ENCODE measurements around the gene ZNF32. TPM values are rescaled to one million over a fixed set of nuclear protein-coding genes. Genes with fewer than 3 reads are reported as not detected.

The ZNF32 gene
- total RNA-seq, 3 donors from 2014 or later, result 10.6 to 46.5 (median 14.8) TPM

GRCh38 chr10:43619368-43619767 lies 29.3 kb downstream of the ZNF32 start:
- Histone ChIP-seq H3K9me3 (peaks cover 47% of the 10 kb centered on the region), H3K36me3 (ENCODE audit: low read depth) (no peaks in the 10 kb centered on the region), H3K4me3 (no peak overlapping the region), H3K4me1 (ENCODE audit: low read depth) (no peaks in the 10 kb centered on the region)
- intact Hi-C loops (cut with DNase I, micrococcal nuclease), result no loop called here
- DNase-seq (no peak), ATAC-seq (no peak)
- TF ChIP-seq CTCF (IDR thresholded peaks at IDR 0.05), result no peak

GRCh38 chr10:43616697-43617370 lies 31.8 kb downstream of the ZNF32 start:
- no peaks in the 10 kb centered on the region for H3K36me3 ChIP-seq (ENCODE audit: low read depth)
- peaks cover 54% of the 10 kb centered on the region for H3K9me3 ChIP-seq

GRCh38 chr10:43610636-43611035 lies 38.0 kb downstream of the ZNF32 start:
- no peak for TF ChIP-seq CTCF (IDR thresholded peaks at IDR 0.05)
- DNase-seq (no peak), ATAC-seq (no peak)
- intact Hi-C loops (cut with DNase I, micrococcal nuclease), result no loop called here
- Histone ChIP-seq H3K4me3 (no peak overlapping the region), H3K4me1 (ENCODE audit: low read depth) (peaks cover 4% of the 10 kb centered on the region), H3K36me3 (ENCODE audit: low read depth) (no peaks in the 10 kb centered on the region), H3K9me3 (peaks cover 16% of the 10 kb centered on the region)

More at GRCh38 chr10:43616697-43617370, 31.8 kb downstream of the ZNF32 start:
- intact Hi-C loops (cut with DNase I, micrococcal nuclease), result no loop called here
- TF ChIP-seq CTCF (IDR thresholded peaks at IDR 0.05), result no peak
- Histone ChIP-seq H3K4me3 (no peak overlapping the region), H3K4me1 (ENCODE audit: low read depth) (no peaks in the 10 kb centered on the region)
- no peak for DNase-seq
- ATAC-seq, result no peak

GRCh38 chr10:43607199-43607573 lies 41.5 kb downstream of the ZNF32 start:
- no peaks in the 10 kb centered on the region for H3K9me3 ChIP-seq
- TF ChIP-seq CTCF (IDR thresholded peaks at IDR 0.05), result no peak
- intact Hi-C loops (cut with DNase I, micrococcal nuclease), result no loop called here
- peaks cover 4% of the 10 kb centered on the region for H3K4me1 ChIP-seq (ENCODE audit: low read depth)
- no peak for DNase-seq
- H3K36me3 ChIP-seq (ENCODE audit: low read depth), result no peaks in the 10 kb centered on the region
- H3K4me3 ChIP-seq, result no peak overlapping the region
- ATAC-seq, result no peak

- H3K36me3 ChIP-seq (ENCODE audit: low read depth), result no peaks in the 10 kb centered on the region
- TF ChIP-seq CTCF (IDR thresholded peaks at IDR 0.05), result no peak
- ATAC-seq, result peak; percentile 93
- DNase-seq, result peak; percentile 76 to 82 (median 81)
- H3K4me3 ChIP-seq, result peak within 1 kb of the TSS; percentile 79
- H3K9me3 ChIP-seq, result no peaks in the 10 kb centered on the region
- H3K4me1 ChIP-seq (ENCODE audit: low read depth), result peaks cover 4% of the 10 kb centered on the region
- intact Hi-C loops (cut with DNase I, micrococcal nuclease), result no loop called here
These were observed 42.1 kb downstream of the ZNF32 start, which contains the start of gene ZNF485 for GRCh38 chr10:43606323-43607198. ZNF485 (plus strand) TSS chr10:43606438; CDS start chr10:43607051, 613 bp downstream.
